H1 (cell line): ENCODE results near the gene SMS. TPM values are rescaled to one million over a fixed set of nuclear protein-coding genes. Genes with fewer than 3 reads are reported as not detected.

Experiments used
- CTCF ChIA-PET: fragments of 300-600 bp; sonication (Branson Sonifier 250); formaldehyde crosslinking; loops from one replicate; lab custom pipeline; 2021; ENCODE audit not compliant: partially characterized antibody; lab: Charles Lee
- POLR2A ChIA-PET: fragments of 300-600 bp; sonication (Branson Sonifier 250); formaldehyde crosslinking; loops from one replicate; lab custom pipeline; 2021; ENCODE audit warnings: inconsistent platforms; ENCODE audit not compliant: partially characterized antibody; lab: Charles Lee
- DNase-seq, 2 experiments: peaks; one replicate each; pipeline versions ENCODE4 v3.0.0 to v3.0.0-alpha.2; 2010 to 2022; ENCODE audit warnings: low spot score in 2 of 2, low read depth in 1 of 2, mixed read lengths in 1 of 2
- FAIRE-seq: peaks from 2 replicates; lab custom pipeline; 2011; peaks lifted over from hg19 to GRCh38; lab: Jason Lieb, UNC
- H2AFZ ChIP-seq: 2 replicates; pipeline ENCODE4 v1.8.1; 2012; ENCODE audit warnings: low read length, inconsistent platforms
- H2AK5ac ChIP-seq: 2 replicates; pipeline ENCODE4 v1.6.1; 2013; ENCODE audit warnings: low read depth, low read length
- H2BK120ac ChIP-seq: replicated peaks from 2 replicates; pipeline ENCODE3; 2013; ENCODE audit warnings: low read depth, low read length, inconsistent platforms
- H2BK12ac ChIP-seq: 2 replicates; pipeline ENCODE4 v1.6.1; 2013; ENCODE audit warnings: low read depth, low read length
- H2BK15ac ChIP-seq: 2 replicates; pipeline ENCODE4 v1.6.1; 2013; ENCODE audit warnings: low read length
- H2BK20ac ChIP-seq: 2 replicates; pipeline ENCODE4 v1.6.1; 2013; ENCODE audit warnings: low read length
- H2BK5ac ChIP-seq: 2 replicates; pipeline ENCODE4 v1.6.1; 2013; ENCODE audit warnings: low read depth, low read length
- H3K14ac ChIP-seq: 2 replicates; pipeline ENCODE4 v1.6.1; 2013; ENCODE audit warnings: inconsistent platforms; ENCODE audit not compliant: insufficient read length
- H3K18ac ChIP-seq: 2 replicates; pipeline ENCODE4 v1.6.1; 2013; ENCODE audit warnings: low read length; ENCODE audit errors: extremely low read depth
- H3K23ac ChIP-seq: 2 replicates; pipeline ENCODE4 v1.6.1; 2013; ENCODE audit warnings: inconsistent platforms; ENCODE audit not compliant: insufficient read length
- H3K23me2 ChIP-seq: 2 replicates; pipeline ENCODE4 v1.6.1; 2013; ENCODE audit warnings: low read depth, low read length
- H3K27ac ChIP-seq: 2 replicates; pipeline ENCODE4 v1.6.1; 2011; ENCODE audit warnings: low read depth, low read length, inconsistent platforms
- H3K27me3 ChIP-seq, 4 experiments: replicated peaks in 1 of 4; 1 replicate in 1 of 4; 2 replicates in 3 of 4; pipeline versions ENCODE4 v1.6.1 to v1.8.1; 2011 to 2013; ENCODE audit warnings: low read length in 3 of 4, mild to moderate bottlenecking in 3 of 4, inconsistent platforms in 2 of 4, mixed read lengths in 2 of 4, moderate library complexity in 1 of 4; ENCODE audit not compliant: control insufficient read depth in 3 of 4, insufficient read depth in 3 of 4; ENCODE audit errors: extremely low read depth in 1 of 4
- H3K36me3 ChIP-seq, 4 experiments: 2 replicates each; pipeline versions ENCODE4 v1.6.1 to v1.8.1; 2011 to 2013; ENCODE audit warnings: mild to moderate bottlenecking in 4 of 4, low read length in 3 of 4, moderate library complexity in 2 of 4, control low read depth in 1 of 4, inconsistent platforms in 1 of 4; ENCODE audit not compliant: insufficient read depth in 4 of 4, control insufficient read depth in 2 of 4
- H3K4ac ChIP-seq: replicated peaks from 2 replicates; pipeline ENCODE3; 2013; ENCODE audit warnings: low read length, low read depth, mixed read lengths, inconsistent platforms; ENCODE audit not compliant: insufficient read length
- H3K4me1 ChIP-seq, 4 experiments: replicated peaks in 1 of 4; 1 replicate in 1 of 4; 2 replicates in 3 of 4; pipeline versions ENCODE4 v1.6.1 to v1.8.1; 2011 to 2013; ENCODE audit warnings: low read length in 3 of 4, inconsistent platforms in 2 of 4, mixed read lengths in 1 of 4; ENCODE audit not compliant: insufficient read depth in 4 of 4, control insufficient read depth in 3 of 4
- H3K4me2 ChIP-seq, 2 experiments: 2 replicates each; pipeline versions ENCODE4 v1.6.1 to v1.8.1; 2011 to 2013; ENCODE audit warnings: low read depth in 2 of 2, low read length in 2 of 2, control low read depth in 1 of 2, inconsistent platforms in 1 of 2, mild to moderate bottlenecking in 1 of 2; ENCODE audit not compliant: insufficient read depth in 1 of 2
- H3K4me3 ChIP-seq, 4 experiments: fragments of 200-600, 300-600 bp in 1 of 4; sonication (generic), shearing (Covaris generic), sonication (Bioruptor Twin) in 1 of 4; 2 replicates each; pipeline versions ENCODE4 v1.5.1 to v1.8.1; 2011 to 2016; ENCODE audit warnings: low read length in 4 of 4, low read depth in 3 of 4, control low read depth in 2 of 4, inconsistent platforms in 2 of 4, mild to moderate bottlenecking in 2 of 4, mixed read lengths in 1 of 4, moderate library complexity in 1 of 4; ENCODE audit not compliant: insufficient read depth in 2 of 4; ENCODE audit errors: extremely low read depth in 1 of 4
- H3K56ac ChIP-seq: replicated peaks from 2 replicates; pipeline ENCODE3; 2013; ENCODE audit warnings: low read depth, mild to moderate bottlenecking, mixed read lengths, low read length, inconsistent platforms; ENCODE audit not compliant: insufficient read length
- H3K79me1 ChIP-seq: 2 replicates; pipeline ENCODE4 v1.6.1; 2013; ENCODE audit warnings: low read depth, low read length, control low read depth
- H3K79me2 ChIP-seq, 2 experiments: 2 replicates each; pipeline versions ENCODE4 v1.6.1 to v1.8.1; 2012 to 2013; ENCODE audit warnings: low read length in 2 of 2, mild to moderate bottlenecking in 2 of 2, inconsistent platforms in 1 of 2; ENCODE audit not compliant: insufficient read depth in 2 of 2, control insufficient read depth in 1 of 2
- H3K9ac ChIP-seq, 4 experiments: replicated peaks in 1 of 4; 1 replicate in 1 of 4; 2 replicates in 3 of 4; pipeline versions ENCODE4 v1.6.1 to v1.8.1; 2011 to 2013; ENCODE audit warnings: low read depth in 3 of 4, low read length in 3 of 4, control low read depth in 2 of 4, mild to moderate bottlenecking in 2 of 4, moderate library complexity in 2 of 4, inconsistent platforms in 1 of 4; ENCODE audit errors: extremely low read depth in 1 of 4
- H3K9me3 ChIP-seq, 2 experiments: 2 replicates each; pipeline versions ENCODE4 v1.6.1 to v1.8.1; 2012 to 2013; ENCODE audit warnings: mild to moderate bottlenecking in 2 of 2, moderate library complexity in 2 of 2, control low read depth in 1 of 2, inconsistent platforms in 1 of 2, low read depth in 1 of 2, low read length in 1 of 2, mixed read lengths in 1 of 2; ENCODE audit not compliant: insufficient read depth in 2 of 2
- H4K20me1 ChIP-seq, 2 experiments: replicated peaks in 1 of 2; 2 replicates each; pipeline versions ENCODE3 to v1.8.1; 2011 to 2013; ENCODE audit warnings: inconsistent platforms in 2 of 2, low read length in 2 of 2, mild to moderate bottlenecking in 1 of 2; ENCODE audit not compliant: insufficient read depth in 2 of 2, control insufficient read depth in 1 of 2
- H4K5ac ChIP-seq: 2 replicates; pipeline ENCODE4 v1.6.1; 2013; ENCODE audit warnings: low read length, low read depth, mixed read lengths, inconsistent platforms; ENCODE audit not compliant: insufficient read length
- H4K8ac ChIP-seq: 2 replicates; pipeline ENCODE4 v1.8.0; 2013; ENCODE audit warnings: mild to moderate bottlenecking, moderate library complexity, low read length, inconsistent platforms; ENCODE audit not compliant: insufficient read depth; ENCODE audit errors: extremely low read depth
- H4K91ac ChIP-seq: replicated peaks from 2 replicates; pipeline ENCODE3; 2013; ENCODE audit warnings: low read length, mixed read lengths, inconsistent platforms; ENCODE audit not compliant: insufficient read length
- ASH2L ChIP-seq: fragments of 200-600, 300-600 bp; sonication (generic); IDR thresholded peaks from one replicate; pipeline ENCODE4 v1.7.1; 2017; ENCODE audit warnings: low read length
- CHD1 ChIP-seq: IDR thresholded peaks from 2 replicates; pipeline ENCODE4 v1.6.1; 2012; ENCODE audit warnings: low read depth, low read length, improper control_type of control experiment
- EZH2 ChIP-seq: fragments of 200-600 bp; sonication (generic); IDR thresholded peaks from 2 replicates; pipeline ENCODE4 v1.7.1; 2012; ENCODE audit warnings: low read depth, mild to moderate bottlenecking, moderate library complexity, low read length, inconsistent platforms; ENCODE audit not compliant: severe bottlenecking
- JUN ChIP-seq: IDR thresholded peaks from 2 replicates; pipeline ENCODE4 v1.6.1; 2011; ENCODE audit warnings: low read depth, mild to moderate bottlenecking, improper control_type of control experiment, low read length
- POU5F1 ChIP-seq: IDR thresholded peaks from 2 replicates; pipeline ENCODE4 v1.6.1; 2011; ENCODE audit warnings: low read depth, mild to moderate bottlenecking, low read length, moderate library complexity
- SIN3A ChIP-seq, 2 experiments: IDR thresholded peaks in 1 of 2; conservative IDR thresholded peaks in 1 of 2; 2 replicates each; pipeline ENCODE4 v1.6.1; 2011 to 2012; ENCODE audit warnings: low read length in 2 of 2, improper control_type of control experiment in 1 of 2, low read depth in 1 of 2, mild to moderate bottlenecking in 1 of 2
- TAF7 ChIP-seq: optimal IDR thresholded peaks from 2 replicates; pipeline ENCODE3; 2011; ENCODE audit warnings: low read depth, mild to moderate bottlenecking, inconsistent platforms, low read length, moderate library complexity, borderline replicate concordance
- TEAD4 ChIP-seq: IDR thresholded peaks from 2 replicates; pipeline ENCODE4 v1.6.1; 2012; ENCODE audit warnings: low read depth, low read length, inconsistent platforms, mixed read lengths
- YY1 ChIP-seq: IDR thresholded peaks from 2 replicates; pipeline ENCODE4 v1.6.1; 2011; ENCODE audit warnings: low read depth, mild to moderate bottlenecking, low read length
- WGBS, 2 experiments: shearing (Covaris generic) in 1 of 2; methylation state at CpG; one replicate each; pipeline versions ENCODE4 v1.1.6 to v1.1.7; 2013 to 2015; ENCODE audit warnings: low lambda C conversion rate in 2 of 2, mixed read lengths in 2 of 2, inconsistent platforms in 1 of 2, low coverage in 1 of 2, missing lambda C conversion rate in 1 of 2; ENCODE audit not compliant: insufficient replicate concordance in 2 of 2, insufficient coverage in 1 of 2, insufficient read length in 1 of 2; ENCODE audit errors: extremely low coverage in 1 of 2, missing lambda C conversion rate in 1 of 2; 5-methylcytosine and 5-hydroxymethylcytosine counted together
- polyA plus RNA-seq, 7 experiments: library from polyadenylated mRNA; depleted of rRNA in 3 of 7; stranded (reverse) in 5 of 7; unstranded in 2 of 7; fragments of >200 nt in 5 of 7; fragments of 200-250 nt in 2 of 7; gene quantifications; 1 replicate in 5 of 7; 2 replicates in 1 of 7; 4 replicates in 1 of 7; pipeline versions ENCODE4 v1.2.1 to v1.2.3, GENCODE V29; 2011 to 2013; ENCODE audit warnings: missing spikeins in 2 of 7, mixed read lengths in 2 of 7
- total RNA-seq: library from RNA; stranded (reverse); fragmentation: NEBNext Ultra II Directional; extraction: Animal tissue kit (Norgen Biotek cat#: 25700); gene quantifications from 2 replicates; pipeline ENCODE4 v1.2.1, GENCODE V29; 2021
- TF ChIP-seq, protein P1 (sequence below): IDR thresholded peaks from 2 replicates; pipeline ENCODE4 v1.6.1; 2012; ENCODE audit warnings: low read length, inconsistent platforms

SMS gene
- total and polyA plus RNA-seq, 2 of the 8 experiments (the other 6 are each of a cell fraction or from before 2014, with no cell fraction given) = 66.3 to 256 TPM

DNA sequence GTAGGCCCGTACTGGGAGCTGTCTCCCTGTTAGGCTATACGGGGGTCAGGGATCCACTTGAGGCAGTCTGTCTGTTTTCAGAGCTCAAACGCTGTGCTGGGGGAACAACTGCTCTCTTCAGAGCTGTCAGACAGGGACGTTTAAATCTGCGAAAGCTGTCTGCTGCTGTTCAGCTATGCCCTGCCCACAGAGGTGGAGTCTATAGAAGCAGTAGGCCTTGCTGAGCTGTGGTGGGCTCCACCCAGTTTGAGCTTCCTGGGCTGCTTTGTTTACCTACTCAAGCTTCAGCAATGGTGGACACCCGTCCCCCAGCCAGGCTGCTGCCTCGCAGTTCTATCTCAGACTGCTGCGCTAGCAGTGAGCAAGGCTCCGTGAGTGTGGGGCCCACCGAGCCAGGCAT lies 64.4 kb downstream of the SMS start:
- Histone ChIP-seq H3K9ac (no peak overlapping the region), H3K23me2 (no peaks in the 10 kb centered on the region), H4K5ac (no peak overlapping the region), H2BK20ac (no peak overlapping the region), H3K4ac (no peak overlapping the region), H3K56ac (no peak overlapping the region), H3K18ac (no peak overlapping the region), H3K23ac (no peak overlapping the region), H3K79me2 (no peaks in the 10 kb centered on the region), H4K20me1 (no peaks in the 10 kb centered on the region), H3K27me3 (no peaks in the 10 kb centered on the region), H3K27ac (no peak overlapping the region), H3K14ac (no peak overlapping the region), H4K8ac (no peak overlapping the region), H2BK15ac (no peak overlapping the region), H3K4me2 (no peak overlapping the region), H2BK12ac (no peak overlapping the region), H2AFZ (no peak overlapping the region), H3K4me3 (no peak overlapping the region), H3K9me3 (no peaks in the 10 kb centered on the region), H3K4me1 (no peaks in the 10 kb centered on the region), H2AK5ac (no peak overlapping the region), H3K79me1 (no peaks in the 10 kb centered on the region), H3K36me3 (no peaks in the 10 kb centered on the region; a peak in 1 of 8 replicates), H2BK120ac (no peak overlapping the region), H2BK5ac (no peak overlapping the region), H4K91ac (no peak overlapping the region)
- TF ChIP-seq SIN3A (conservative IDR thresholded peaks at IDR 0.05 in 1 of 2, IDR thresholded peaks at IDR 0.05 in 1 of 2; ENCODE audit: low read depth in 1 of 2, low read length in 2 of 2) (no peak), ASH2L (no peak), YY1 (no peak), TEAD4 (no peak), POU5F1 (no peak), CHD1 (no peak), TAF7 (no peak), EZH2 (no peak), JUN (no peak)
- TF ChIP-seq, protein P1, sequence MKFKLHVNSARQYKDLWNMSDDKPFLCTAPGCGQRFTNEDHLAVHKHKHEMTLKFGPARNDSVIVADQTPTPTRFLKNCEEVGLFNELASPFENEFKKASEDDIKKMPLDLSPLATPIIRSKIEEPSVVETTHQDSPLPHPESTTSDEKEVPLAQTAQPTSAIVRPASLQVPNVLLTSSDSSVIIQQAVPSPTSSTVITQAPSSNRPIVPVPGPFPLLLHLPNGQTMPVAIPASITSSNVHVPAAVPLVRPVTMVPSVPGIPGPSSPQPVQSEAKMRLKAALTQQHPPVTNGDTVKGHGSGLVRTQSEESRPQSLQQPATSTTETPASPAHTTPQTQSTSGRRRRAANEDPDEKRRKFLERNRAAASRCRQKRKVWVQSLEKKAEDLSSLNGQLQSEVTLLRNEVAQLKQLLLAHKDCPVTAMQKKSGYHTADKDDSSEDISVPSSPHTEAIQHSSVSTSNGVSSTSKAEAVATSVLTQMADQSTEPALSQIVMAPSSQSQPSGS = no peak
- FAIRE-seq (no peak), DNase-seq (no peak)
- POLR2A ChIA-PET = no interaction called here
- CTCF ChIA-PET = interaction anchor here (0.5 kb wide), 1 partner anchor 1747 kb away, joined by 3 read pairs; no protein-coding TSS in a partner anchor
- WGBS, 2 experiments = 98% methylated on average over 8 of the region's 10 CpGs; no CpG with 5 or more reads in 1 of the 2 experiments
